K562 (cell line): ENCODE measurements around the gene EXOC2. TPM values are rescaled to one million over a fixed set of nuclear protein-coding genes. Genes with fewer than 3 reads are reported as not detected.

ENCODE experiments used
- ARID1B ChIP-seq: fragments of 450-650 bp; IDR thresholded peaks from 2 replicates; pipeline ENCODE4 v1.6.1; 2016; ENCODE audit warnings: antibody characterized with exemption, mild to moderate bottlenecking, inconsistent platforms
- ARNT ChIP-seq, 2 experiments: fragments of 450-650 bp; IDR thresholded peaks; 2 replicates each; pipeline ENCODE4 v1.6.1; 2016; ENCODE audit warnings: mild to moderate bottlenecking in 1 of 2
- CBFA2T3 ChIP-seq: fragments of 450-650 bp; IDR thresholded peaks from 2 replicates; pipeline ENCODE4 v1.6.1; 2017
- ELF2 ChIP-seq: fragments of 250-450 bp; sonication (Bioruptor Pico); IDR thresholded peaks from 2 replicates; pipeline ENCODE4 v1.5.0; 2021; ENCODE audit warnings: mild to moderate bottlenecking
- KAT2B ChIP-seq: IDR thresholded peaks from one replicate; pipeline ENCODE4 v1.6.1; 2012; ENCODE audit warnings: low read depth, mild to moderate bottlenecking, control low read depth, inconsistent platforms, low read length, moderate library complexity
- NCOA2 ChIP-seq, 2 experiments: fragments of 450-650 bp; IDR thresholded peaks; 2 replicates each; pipeline ENCODE4 v1.6.1; 2018; ENCODE audit warnings: mild to moderate bottlenecking in 2 of 2, moderate library complexity in 1 of 2; ENCODE audit not compliant: partially characterized antibody in 2 of 2
- NR4A1 ChIP-seq, 2 experiments: fragments of 250-450 bp in 1 of 2; fragments of 450-650 bp in 1 of 2; sonication (Bioruptor Pico) in 1 of 2; IDR thresholded peaks; 2 replicates each; pipeline versions ENCODE4 v1.4.0 to v1.6.1; 2016 to 2020; ENCODE audit warnings: mild to moderate bottlenecking in 2 of 2, missing compliant biosample characterization in 1 of 2, missing genetic modification characterization in 1 of 2, moderate library complexity in 1 of 2
- YBX1 ChIP-seq: fragments of 450-650 bp; IDR thresholded peaks from 2 replicates; pipeline ENCODE4 v1.7.1; 2016; ENCODE audit warnings: mild to moderate bottlenecking
- polyA plus RNA-seq, 8 experiments: library from polyadenylated mRNA; depleted of rRNA in 4 of 8; stranded (reverse) in 5 of 8; unstranded in 3 of 8; fragments of >200 nt; fragmentation: Nextera tagmentation in 2 of 8; fragmentation: Illumina TruSeq in 1 of 8; extraction: Ambion mirVana in 2 of 8; extraction: Trizol in 1 of 8; gene quantifications; 2 replicates each; pipeline versions ENCODE4 v1.2.1 to v1.2.3, GENCODE V29; 2011 to 2014; ENCODE audit warnings: inconsistent platforms in 1 of 8, missing spikeins in 1 of 8
- total RNA-seq, 7 experiments: library from RNA; depleted of rRNA in 6 of 7; stranded (reverse); fragments of >200 nt in 6 of 7; fragmentation: Illumina TruSeq in 2 of 7; extraction: Trizol in 2 of 7; gene quantifications; 2 replicates each; pipeline versions ENCODE4 v1.2.1 to v1.2.3, GENCODE V29; 2011 to 2021; ENCODE audit warnings: low replicate concordance in 1 of 7
- TF ChIP-seq, protein P1 (sequence below), 2 experiments: fragments of 450-650 bp; IDR thresholded peaks; 2 replicates each; pipeline ENCODE4 v1.6.1; 2016; ENCODE audit warnings: mild to moderate bottlenecking in 2 of 2, borderline replicate concordance in 1 of 2, low read depth in 1 of 2, moderate library complexity in 1 of 2
- TF ChIP-seq, protein P2 (sequence below): IDR thresholded peaks from 2 replicates; pipeline ENCODE4 v1.6.1; 2011; ENCODE audit warnings: borderline replicate concordance, low read depth, mild to moderate bottlenecking, moderate library complexity, low read length; ENCODE audit not compliant: insufficient read depth, poor library complexity, severe bottlenecking
- TF ChIP-seq, protein P3 (sequence below): fragments of 250-450 bp; sonication (Bioruptor Pico); IDR thresholded peaks from 2 replicates; pipeline ENCODE4 v1.8.0; 2021; ENCODE audit warnings: borderline replicate concordance, mild to moderate bottlenecking, moderate library complexity; ENCODE audit not compliant: poor library complexity, severe bottlenecking
- TF ChIP-seq, protein P4 (sequence below): IDR thresholded peaks from 2 replicates; pipeline ENCODE4 v1.6.1; 2014; ENCODE audit warnings: antibody characterized with exemption

Gene EXOC2
- total and polyA plus RNA-seq, 9 of the 15 experiments (the other 6 are each of a cell fraction or from before 2014, with no cell fraction given): 12.2 to 30.2 (median 24.2) TPM

DNA sequence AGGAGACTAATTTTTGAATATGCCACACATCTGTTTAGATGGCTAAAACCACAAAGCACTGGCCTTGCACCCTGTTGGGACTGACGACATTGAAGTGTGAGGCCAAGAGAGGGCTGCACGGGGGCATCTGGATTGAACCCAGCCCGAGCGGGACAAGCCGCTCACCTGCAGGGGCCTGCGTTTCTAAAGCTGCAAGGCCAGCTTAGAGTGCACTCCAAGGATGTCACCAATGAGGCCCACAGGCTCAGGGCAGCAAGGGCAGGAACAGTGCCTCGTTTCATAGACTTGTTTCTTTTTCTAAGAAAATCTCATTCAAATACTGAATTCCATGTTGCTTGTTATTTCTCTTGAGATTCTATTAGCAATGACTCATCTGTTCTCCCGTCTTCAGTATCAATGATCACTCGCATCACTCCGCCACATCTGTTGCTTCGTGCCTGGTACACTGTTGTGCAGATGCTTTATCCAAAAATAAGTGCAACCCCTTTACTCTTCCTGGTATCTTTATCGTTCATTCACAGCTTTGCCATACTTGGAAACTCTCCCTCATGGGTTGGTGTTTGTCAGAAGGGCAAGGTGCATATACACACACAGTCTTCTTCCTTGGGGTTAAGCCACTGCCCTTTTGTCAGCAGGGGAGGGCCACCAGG lies 181.3 kb downstream of the EXOC2 start (continued):
- TF ChIP-seq, protein P1, sequence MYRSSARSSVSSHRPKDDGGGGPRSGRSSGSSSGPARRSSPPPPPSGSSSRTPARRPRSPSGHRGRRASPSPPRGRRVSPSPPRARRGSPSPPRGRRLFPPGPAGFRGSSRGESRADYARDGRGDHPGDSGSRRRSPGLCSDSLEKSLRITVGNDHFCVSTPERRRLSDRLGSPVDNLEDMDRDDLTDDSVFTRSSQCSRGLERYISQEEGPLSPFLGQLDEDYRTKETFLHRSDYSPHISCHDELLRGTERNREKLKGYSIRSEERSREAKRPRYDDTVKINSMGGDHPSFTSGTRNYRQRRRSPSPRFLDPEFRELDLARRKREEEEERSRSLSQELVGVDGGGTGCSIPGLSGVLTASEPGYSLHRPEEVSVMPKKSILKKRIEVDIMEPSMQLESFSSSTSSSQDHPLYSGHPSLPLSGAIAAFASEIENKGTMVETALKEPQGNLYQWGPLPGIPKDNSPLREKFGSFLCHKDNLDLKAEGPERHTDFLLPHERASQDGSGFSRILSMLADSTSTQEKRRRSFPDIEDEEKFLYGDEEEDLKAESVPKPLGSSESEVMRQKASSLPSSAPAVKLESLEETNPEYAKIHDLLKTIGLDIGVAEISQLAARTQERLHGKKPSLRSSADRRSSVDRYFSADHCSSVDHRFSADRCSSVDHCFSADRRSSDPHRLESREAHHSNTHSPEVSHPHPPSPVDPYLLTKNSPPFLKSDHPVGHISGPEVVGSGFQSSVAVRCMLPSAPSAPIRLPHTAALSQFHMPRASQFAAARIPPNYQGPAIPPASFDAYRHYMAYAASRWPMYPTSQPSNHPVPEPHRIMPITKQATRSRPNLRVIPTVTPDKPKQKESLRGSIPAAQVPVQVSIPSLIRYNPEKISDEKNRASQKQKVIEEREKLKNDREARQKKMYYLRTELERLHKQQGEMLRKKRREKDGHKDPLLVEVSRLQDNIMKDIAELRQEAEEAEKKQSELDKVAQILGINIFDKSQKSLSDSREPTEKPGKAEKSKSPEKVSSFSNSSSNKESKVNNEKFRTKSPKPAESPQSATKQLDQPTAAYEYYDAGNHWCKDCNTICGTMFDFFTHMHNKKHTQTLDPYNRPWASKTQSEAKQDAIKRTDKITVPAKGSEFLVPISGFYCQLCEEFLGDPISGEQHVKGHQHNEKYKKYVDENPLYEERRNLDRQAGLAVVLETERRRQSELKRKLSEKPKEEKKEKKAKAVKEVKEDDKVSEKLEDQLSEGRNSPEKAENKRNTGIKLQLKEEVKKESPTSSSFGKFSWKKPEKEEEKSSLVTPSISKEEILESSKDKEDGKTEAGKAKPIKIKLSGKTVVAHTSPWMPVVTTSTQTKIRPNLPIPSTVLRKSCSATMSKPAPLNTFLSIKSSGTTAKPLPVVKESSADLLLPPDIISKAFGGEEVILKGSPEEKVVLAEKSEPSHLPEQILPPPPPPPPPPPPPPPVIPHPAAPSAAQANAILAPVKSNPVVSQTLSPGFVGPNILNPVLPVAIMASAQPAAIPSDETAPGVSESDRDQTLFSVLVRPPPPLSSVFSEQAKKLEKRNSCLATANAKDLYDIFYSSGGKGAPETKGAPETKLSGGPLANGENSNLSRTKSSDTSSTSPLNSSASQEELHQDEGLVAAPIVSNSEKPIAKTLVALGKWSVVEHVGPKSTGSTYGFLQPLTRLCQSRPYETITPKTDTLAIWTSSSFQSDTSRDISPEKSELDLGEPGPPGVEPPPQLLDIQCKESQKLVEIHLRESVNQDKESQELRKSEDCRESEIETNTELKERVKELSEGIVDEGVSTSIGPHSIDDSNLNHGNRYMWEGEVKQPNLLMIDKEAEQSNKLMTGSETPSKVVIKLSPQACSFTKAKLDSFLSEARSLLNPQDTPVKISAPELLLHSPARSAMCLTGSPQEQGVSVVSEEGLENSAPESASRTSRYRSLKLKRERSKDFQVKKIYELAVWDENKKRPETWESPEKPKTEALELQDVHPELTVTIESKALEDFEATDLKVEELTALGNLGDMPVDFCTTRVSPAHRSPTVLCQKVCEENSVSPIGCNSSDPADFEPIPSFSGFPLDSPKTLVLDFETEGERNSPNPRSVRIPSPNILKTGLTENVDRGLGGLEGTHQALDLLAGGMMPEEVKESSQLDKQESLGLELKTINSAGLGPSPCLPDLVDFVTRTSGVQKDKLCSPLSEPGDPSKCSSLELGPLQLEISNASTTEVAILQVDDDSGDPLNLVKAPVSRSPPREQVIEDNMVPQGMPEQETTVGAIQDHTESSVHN (IDR thresholded peaks at IDR 0.05; ENCODE audit: borderline replicate concordance in 1 of 2, low read depth in 1 of 2): no peak
- TF ChIP-seq, protein P2, sequence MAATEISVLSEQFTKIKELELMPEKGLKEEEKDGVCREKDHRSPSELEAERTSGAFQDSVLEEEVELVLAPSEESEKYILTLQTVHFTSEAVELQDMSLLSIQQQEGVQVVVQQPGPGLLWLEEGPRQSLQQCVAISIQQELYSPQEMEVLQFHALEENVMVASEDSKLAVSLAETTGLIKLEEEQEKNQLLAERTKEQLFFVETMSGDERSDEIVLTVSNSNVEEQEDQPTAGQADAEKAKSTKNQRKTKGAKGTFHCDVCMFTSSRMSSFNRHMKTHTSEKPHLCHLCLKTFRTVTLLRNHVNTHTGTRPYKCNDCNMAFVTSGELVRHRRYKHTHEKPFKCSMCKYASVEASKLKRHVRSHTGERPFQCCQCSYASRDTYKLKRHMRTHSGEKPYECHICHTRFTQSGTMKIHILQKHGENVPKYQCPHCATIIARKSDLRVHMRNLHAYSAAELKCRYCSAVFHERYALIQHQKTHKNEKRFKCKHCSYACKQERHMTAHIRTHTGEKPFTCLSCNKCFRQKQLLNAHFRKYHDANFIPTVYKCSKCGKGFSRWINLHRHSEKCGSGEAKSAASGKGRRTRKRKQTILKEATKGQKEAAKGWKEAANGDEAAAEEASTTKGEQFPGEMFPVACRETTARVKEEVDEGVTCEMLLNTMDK: no peak
- TF ChIP-seq NCOA2 (IDR thresholded peaks at IDR 0.05; ENCODE audit: partially characterized antibody in 2 of 2) (no peak), ARNT (IDR thresholded peaks at IDR 0.05) (no peak), NR4A1 (CRISPR knock-in tag; IDR thresholded peaks at IDR 0.05) (no peak), NR4A1 (tag; IDR thresholded peaks at IDR 0.05) (no peak), CBFA2T3 (peak; percentile 77), KAT2B (no peak), ARID1B (peak; percentile 54; the same call in 1 of the 2 replicates), ELF2 (CRISPR knock-in tag) (no peak), YBX1 (no peak)
- TF ChIP-seq, protein P3, sequence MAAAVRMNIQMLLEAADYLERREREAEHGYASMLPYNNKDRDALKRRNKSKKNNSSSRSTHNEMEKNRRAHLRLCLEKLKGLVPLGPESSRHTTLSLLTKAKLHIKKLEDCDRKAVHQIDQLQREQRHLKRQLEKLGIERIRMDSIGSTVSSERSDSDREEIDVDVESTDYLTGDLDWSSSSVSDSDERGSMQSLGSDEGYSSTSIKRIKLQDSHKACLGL (CRISPR knock-in tag): no peak
- TF ChIP-seq, protein P4, sequence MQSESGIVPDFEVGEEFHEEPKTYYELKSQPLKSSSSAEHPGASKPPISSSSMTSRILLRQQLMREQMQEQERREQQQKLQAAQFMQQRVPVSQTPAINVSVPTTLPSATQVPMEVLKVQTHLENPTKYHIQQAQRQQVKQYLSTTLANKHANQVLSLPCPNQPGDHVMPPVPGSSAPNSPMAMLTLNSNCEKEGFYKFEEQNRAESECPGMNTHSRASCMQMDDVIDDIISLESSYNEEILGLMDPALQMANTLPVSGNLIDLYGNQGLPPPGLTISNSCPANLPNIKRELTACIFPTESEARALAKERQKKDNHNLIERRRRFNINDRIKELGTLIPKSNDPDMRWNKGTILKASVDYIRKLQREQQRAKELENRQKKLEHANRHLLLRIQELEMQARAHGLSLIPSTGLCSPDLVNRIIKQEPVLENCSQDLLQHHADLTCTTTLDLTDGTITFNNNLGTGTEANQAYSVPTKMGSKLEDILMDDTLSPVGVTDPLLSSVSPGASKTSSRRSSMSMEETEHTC: no peak
